ENCODE measurements around the gene TPM3. TPM values are rescaled to one million over a fixed set of nuclear protein-coding genes. Genes with fewer than 3 reads are reported as not detected.

TPM3 gene
- total and polyA plus RNA-seq, 2 of the 8 experiments (the other 6 are each of a cell fraction or from before 2014, with no cell fraction given), result 278 to 572 TPM

- no peak overlapping the region for H2AK5ac ChIP-seq (ENCODE audit: low read depth, low read length)
- H3K4me1 ChIP-seq (replicated peaks in 1 of 4; ENCODE audit: control insufficient read depth in 3 of 4, insufficient read depth in 4 of 4, low read length in 3 of 4), result no peaks in the 10 kb centered on the region
- H3K9ac ChIP-seq (replicated peaks in 1 of 4; ENCODE audit: extremely low read depth in 1 of 4, low read depth in 3 of 4, low read length in 3 of 4), result no peak overlapping the region
- H3K14ac ChIP-seq (ENCODE audit: insufficient read length), result no peak overlapping the region
- no peak overlapping the region for H3K23ac ChIP-seq (ENCODE audit: insufficient read length)
- DNase-seq (ENCODE audit: low read depth in 1 of 2, low spot score in 2 of 2) (no peak), FAIRE-seq (peak; percentile 28)
- no peak overlapping the region for H3K4me2 ChIP-seq (ENCODE audit: insufficient read depth in 1 of 2, low read depth in 2 of 2, low read length in 2 of 2)
- ChIA-PET CTCF (ENCODE audit: partially characterized antibody) (no interaction called here), POLR2A (ENCODE audit: partially characterized antibody) (interaction anchor here (1.5 kb wide), 1 partner anchor 125 kb away, joined by 6 read pairs; the partner anchor contains the start of gene RPS27)
- H2BK5ac ChIP-seq (ENCODE audit: low read depth, low read length), result no peak overlapping the region
- no peak overlapping the region for H3K4me3 ChIP-seq (ENCODE audit: extremely low read depth in 1 of 4, insufficient read depth in 2 of 4, low read depth in 3 of 4, low read length in 4 of 4)
- H4K91ac ChIP-seq (replicated peaks; ENCODE audit: insufficient read length, low read length), result no peak overlapping the region
- 46% methylated on average over 1 of the region's 1 CpG; no CpG with 5 or more reads in 1 of the 2 experiments for WGBS, 2 experiments (ENCODE audit: extremely low coverage in 1 of 2, insufficient coverage in 1 of 2, insufficient read length in 1 of 2, insufficient replicate concordance in 2 of 2, low coverage in 1 of 2, low lambda C conversion rate in 2 of 2, missing lambda C conversion rate in 1 of 2)
- H2AFZ ChIP-seq (ENCODE audit: low read length), result no peak overlapping the region
- no peak overlapping the region for H3K56ac ChIP-seq (replicated peaks; ENCODE audit: insufficient read length, low read depth, low read length)
- no peaks in the 10 kb centered on the region for H3K27me3 ChIP-seq (replicated peaks in 1 of 4; ENCODE audit: control insufficient read depth in 3 of 4, extremely low read depth in 1 of 4, insufficient read depth in 3 of 4, low read length in 3 of 4)
- H2BK15ac ChIP-seq (ENCODE audit: low read length), result no peak overlapping the region
- H3K18ac ChIP-seq (ENCODE audit: extremely low read depth, low read length), result no peak overlapping the region
- H3K4ac ChIP-seq (replicated peaks; ENCODE audit: insufficient read length, low read depth, low read length), result no peak overlapping the region
- H2BK120ac ChIP-seq (replicated peaks; ENCODE audit: low read depth, low read length), result no peak overlapping the region
- H4K8ac ChIP-seq (ENCODE audit: extremely low read depth, insufficient read depth, low read length), result no peak overlapping the region
- no peaks in the 10 kb centered on the region for H3K79me1 ChIP-seq (ENCODE audit: low read depth, low read length)
- H3K36me3 ChIP-seq (ENCODE audit: control insufficient read depth in 2 of 4, insufficient read depth in 4 of 4, low read length in 3 of 4), result no peaks in the 10 kb centered on the region
- no peaks in the 10 kb centered on the region for H3K9me3 ChIP-seq (ENCODE audit: insufficient read depth in 2 of 2, low read depth in 1 of 2, low read length in 1 of 2)
- H2BK12ac ChIP-seq (ENCODE audit: low read depth, low read length), result no peak overlapping the region
- H3K23me2 ChIP-seq (ENCODE audit: low read depth, low read length), result no peaks in the 10 kb centered on the region
- TF ChIP-seq, protein P1, sequence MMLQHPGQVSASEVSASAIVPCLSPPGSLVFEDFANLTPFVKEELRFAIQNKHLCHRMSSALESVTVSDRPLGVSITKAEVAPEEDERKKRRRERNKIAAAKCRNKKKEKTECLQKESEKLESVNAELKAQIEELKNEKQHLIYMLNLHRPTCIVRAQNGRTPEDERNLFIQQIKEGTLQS (IDR thresholded peaks at IDR 0.05; ENCODE audit: insufficient read depth, low read depth, low read length), result no peak
- no peak for TF ChIP-seq MAFK (IDR thresholded peaks at IDR 0.05; ENCODE audit: low read depth, low read length)
- TF ChIP-seq CTBP2 (IDR thresholded peaks at IDR 0.05; ENCODE audit: borderline replicate concordance, insufficient read depth, insufficient read length, low read length), result no peak
- no peak for TF ChIP-seq CTCF (IDR thresholded peaks at IDR 0.05; ENCODE audit: control extremely low read depth in 1 of 3, insufficient read depth in 1 of 3, low read depth in 1 of 3, low read length in 3 of 3)
- TF ChIP-seq JUN (IDR thresholded peaks at IDR 0.05; ENCODE audit: low read depth, low read length), result no peak
- TF ChIP-seq POU5F1 (IDR thresholded peaks at IDR 0.05; ENCODE audit: low read depth, low read length), result no peak
- H2BK20ac ChIP-seq (ENCODE audit: low read length), result no peak overlapping the region
- no peak overlapping the region for H3K27ac ChIP-seq (ENCODE audit: low read depth, low read length)
- H3K79me2 ChIP-seq (ENCODE audit: control insufficient read depth in 1 of 2, insufficient read depth in 2 of 2, low read length in 2 of 2), result no peaks in the 10 kb centered on the region
- H4K5ac ChIP-seq (ENCODE audit: insufficient read length, low read depth, low read length), result no peak overlapping the region
- H4K20me1 ChIP-seq (replicated peaks in 1 of 2; ENCODE audit: control insufficient read depth in 1 of 2, insufficient read depth in 2 of 2, low read length in 2 of 2), result no peaks in the 10 kb centered on the region
Observed at GRCh38 chr1:154115180-154115579, 76.7 kb downstream of the TPM3 start.
